H1 (cell line): ENCODE results near the gene CCDC83. TPM values are rescaled to one million over a fixed set of nuclear protein-coding genes. Genes with fewer than 3 reads are reported as not detected.

ENCODE experiments used
- KDM1A ChIP-seq: fragments of 200-600, 300-600 bp; sonication (generic); IDR thresholded peaks from 2 replicates; pipeline ENCODE4 v1.7.1; 2016; ENCODE audit warnings: mild to moderate bottlenecking, low read length, borderline replicate concordance
- NRF1 ChIP-seq: IDR thresholded peaks from 2 replicates; pipeline ENCODE4 v1.6.1; 2011; ENCODE audit warnings: mild to moderate bottlenecking, low read depth, low read length, improper control_type of control experiment
- polyA plus RNA-seq, 7 experiments: library from polyadenylated mRNA; depleted of rRNA in 3 of 7; stranded (reverse) in 5 of 7; unstranded in 2 of 7; fragments of >200 nt in 5 of 7; fragments of 200-250 nt in 2 of 7; gene quantifications; 1 replicate in 5 of 7; 2 replicates in 1 of 7; 4 replicates in 1 of 7; pipeline versions ENCODE4 v1.2.1 to v1.2.3, GENCODE V29; 2011 to 2013; ENCODE audit warnings: missing spikeins in 2 of 7, mixed read lengths in 2 of 7
- total RNA-seq: library from RNA; stranded (reverse); fragmentation: NEBNext Ultra II Directional; extraction: Animal tissue kit (Norgen Biotek cat#: 25700); gene quantifications from 2 replicates; pipeline ENCODE4 v1.2.1, GENCODE V29; 2021
- TF ChIP-seq, protein P1 (sequence below): fragments of 300-600 bp; sonication (generic); IDR thresholded peaks from 2 replicates; pipeline ENCODE4 v1.7.1; 2012; ENCODE audit warnings: low read length, moderate library complexity, mild to moderate bottlenecking, inconsistent platforms; ENCODE audit not compliant: insufficient replicate concordance

The CCDC83 gene
- total and polyA plus RNA-seq, 2 of the 8 experiments (the other 6 are each of a cell fraction or from before 2014, with no cell fraction given), result not detected

DNA sequence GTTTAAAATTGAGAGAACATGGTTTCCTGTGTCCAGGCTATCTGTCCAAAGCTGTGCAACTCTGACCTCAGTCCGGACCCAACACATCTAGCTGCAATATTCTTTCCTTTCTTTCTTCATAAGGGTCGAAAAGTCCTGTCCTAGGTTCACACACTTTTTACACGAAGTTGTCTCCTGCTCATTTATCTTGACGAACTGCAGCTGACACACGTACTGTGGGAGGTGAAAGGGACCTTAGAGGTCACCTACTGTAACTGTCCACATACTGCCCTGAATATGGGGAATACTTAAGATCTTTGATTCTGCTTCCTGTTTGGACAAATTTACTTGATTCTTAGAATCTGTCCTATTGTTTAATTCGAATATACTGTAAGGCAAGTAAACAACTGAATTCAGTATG lies 105.9 kb downstream of the CCDC83 start (continued):
- TF ChIP-seq, protein P1, sequence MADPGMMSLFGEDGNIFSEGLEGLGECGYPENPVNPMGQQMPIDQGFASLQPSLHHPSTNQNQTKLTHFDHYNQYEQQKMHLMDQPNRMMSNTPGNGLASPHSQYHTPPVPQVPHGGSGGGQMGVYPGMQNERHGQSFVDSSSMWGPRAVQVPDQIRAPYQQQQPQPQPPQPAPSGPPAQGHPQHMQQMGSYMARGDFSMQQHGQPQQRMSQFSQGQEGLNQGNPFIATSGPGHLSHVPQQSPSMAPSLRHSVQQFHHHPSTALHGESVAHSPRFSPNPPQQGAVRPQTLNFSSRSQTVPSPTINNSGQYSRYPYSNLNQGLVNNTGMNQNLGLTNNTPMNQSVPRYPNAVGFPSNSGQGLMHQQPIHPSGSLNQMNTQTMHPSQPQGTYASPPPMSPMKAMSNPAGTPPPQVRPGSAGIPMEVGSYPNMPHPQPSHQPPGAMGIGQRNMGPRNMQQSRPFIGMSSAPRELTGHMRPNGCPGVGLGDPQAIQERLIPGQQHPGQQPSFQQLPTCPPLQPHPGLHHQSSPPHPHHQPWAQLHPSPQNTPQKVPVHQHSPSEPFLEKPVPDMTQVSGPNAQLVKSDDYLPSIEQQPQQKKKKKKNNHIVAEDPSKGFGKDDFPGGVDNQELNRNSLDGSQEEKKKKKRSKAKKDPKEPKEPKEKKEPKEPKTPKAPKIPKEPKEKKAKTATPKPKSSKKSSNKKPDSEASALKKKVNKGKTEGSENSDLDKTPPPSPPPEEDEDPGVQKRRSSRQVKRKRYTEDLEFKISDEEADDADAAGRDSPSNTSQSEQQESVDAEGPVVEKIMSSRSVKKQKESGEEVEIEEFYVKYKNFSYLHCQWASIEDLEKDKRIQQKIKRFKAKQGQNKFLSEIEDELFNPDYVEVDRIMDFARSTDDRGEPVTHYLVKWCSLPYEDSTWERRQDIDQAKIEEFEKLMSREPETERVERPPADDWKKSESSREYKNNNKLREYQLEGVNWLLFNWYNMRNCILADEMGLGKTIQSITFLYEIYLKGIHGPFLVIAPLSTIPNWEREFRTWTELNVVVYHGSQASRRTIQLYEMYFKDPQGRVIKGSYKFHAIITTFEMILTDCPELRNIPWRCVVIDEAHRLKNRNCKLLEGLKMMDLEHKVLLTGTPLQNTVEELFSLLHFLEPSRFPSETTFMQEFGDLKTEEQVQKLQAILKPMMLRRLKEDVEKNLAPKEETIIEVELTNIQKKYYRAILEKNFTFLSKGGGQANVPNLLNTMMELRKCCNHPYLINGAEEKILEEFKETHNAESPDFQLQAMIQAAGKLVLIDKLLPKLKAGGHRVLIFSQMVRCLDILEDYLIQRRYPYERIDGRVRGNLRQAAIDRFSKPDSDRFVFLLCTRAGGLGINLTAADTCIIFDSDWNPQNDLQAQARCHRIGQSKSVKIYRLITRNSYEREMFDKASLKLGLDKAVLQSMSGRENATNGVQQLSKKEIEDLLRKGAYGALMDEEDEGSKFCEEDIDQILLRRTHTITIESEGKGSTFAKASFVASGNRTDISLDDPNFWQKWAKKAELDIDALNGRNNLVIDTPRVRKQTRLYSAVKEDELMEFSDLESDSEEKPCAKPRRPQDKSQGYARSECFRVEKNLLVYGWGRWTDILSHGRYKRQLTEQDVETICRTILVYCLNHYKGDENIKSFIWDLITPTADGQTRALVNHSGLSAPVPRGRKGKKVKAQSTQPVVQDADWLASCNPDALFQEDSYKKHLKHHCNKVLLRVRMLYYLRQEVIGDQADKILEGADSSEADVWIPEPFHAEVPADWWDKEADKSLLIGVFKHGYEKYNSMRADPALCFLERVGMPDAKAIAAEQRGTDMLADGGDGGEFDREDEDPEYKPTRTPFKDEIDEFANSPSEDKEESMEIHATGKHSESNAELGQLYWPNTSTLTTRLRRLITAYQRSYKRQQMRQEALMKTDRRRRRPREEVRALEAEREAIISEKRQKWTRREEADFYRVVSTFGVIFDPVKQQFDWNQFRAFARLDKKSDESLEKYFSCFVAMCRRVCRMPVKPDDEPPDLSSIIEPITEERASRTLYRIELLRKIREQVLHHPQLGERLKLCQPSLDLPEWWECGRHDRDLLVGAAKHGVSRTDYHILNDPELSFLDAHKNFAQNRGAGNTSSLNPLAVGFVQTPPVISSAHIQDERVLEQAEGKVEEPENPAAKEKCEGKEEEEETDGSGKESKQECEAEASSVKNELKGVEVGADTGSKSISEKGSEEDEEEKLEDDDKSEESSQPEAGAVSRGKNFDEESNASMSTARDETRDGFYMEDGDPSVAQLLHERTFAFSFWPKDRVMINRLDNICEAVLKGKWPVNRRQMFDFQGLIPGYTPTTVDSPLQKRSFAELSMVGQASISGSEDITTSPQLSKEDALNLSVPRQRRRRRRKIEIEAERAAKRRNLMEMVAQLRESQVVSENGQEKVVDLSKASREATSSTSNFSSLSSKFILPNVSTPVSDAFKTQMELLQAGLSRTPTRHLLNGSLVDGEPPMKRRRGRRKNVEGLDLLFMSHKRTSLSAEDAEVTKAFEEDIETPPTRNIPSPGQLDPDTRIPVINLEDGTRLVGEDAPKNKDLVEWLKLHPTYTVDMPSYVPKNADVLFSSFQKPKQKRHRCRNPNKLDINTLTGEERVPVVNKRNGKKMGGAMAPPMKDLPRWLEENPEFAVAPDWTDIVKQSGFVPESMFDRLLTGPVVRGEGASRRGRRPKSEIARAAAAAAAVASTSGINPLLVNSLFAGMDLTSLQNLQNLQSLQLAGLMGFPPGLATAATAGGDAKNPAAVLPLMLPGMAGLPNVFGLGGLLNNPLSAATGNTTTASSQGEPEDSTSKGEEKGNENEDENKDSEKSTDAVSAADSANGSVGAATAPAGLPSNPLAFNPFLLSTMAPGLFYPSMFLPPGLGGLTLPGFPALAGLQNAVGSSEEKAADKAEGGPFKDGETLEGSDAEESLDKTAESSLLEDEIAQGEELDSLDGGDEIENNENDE, result no peak
- no peak for TF ChIP-seq KDM1A
- TF ChIP-seq NRF1, result no peak
